Left lung (tissue), 10 donors: ENCODE data around the gene LHFPL2. TPM values are rescaled to one million over a fixed set of nuclear protein-coding genes. Genes with fewer than 3 reads are reported as not detected.

Experiments used
- ATAC-seq: fragments of 200-7000 bp; cut with Tn5 transposase; one replicate; pipeline ENCODE4 v1.9.1; 2020; ENCODE audit warnings: moderate library complexity
- DNase-seq, 4 donors: peaks; one replicate each; pipeline ENCODE4 v3.0.0-alpha.2; 2013 to 2020
- H3K27ac ChIP-seq, 2 donors: fragments of 200-600 bp; sonication (generic) in 1 of 2; one replicate each; pipeline versions ENCODE4 v1.5.0 to v1.8.0; 2020 to 2021
- H3K27me3 ChIP-seq, 2 donors: fragments of 200-600 bp; sonication (generic) in 1 of 2; one replicate each; pipeline versions ENCODE4 v1.5.0 to v1.8.0; 2020 to 2021
- H3K36me3 ChIP-seq, 2 donors: fragments of 200-600 bp; sonication (generic) in 1 of 2; one replicate each; pipeline versions ENCODE4 v1.5.0 to v1.8.0; 2020 to 2021
- H3K4me1 ChIP-seq, 2 donors: fragments of 200-600 bp; one replicate each; pipeline ENCODE4 v1.8.0; 2021
- H3K4me3 ChIP-seq, 2 donors: fragments of 200-600 bp; sonication (generic) in 1 of 2; one replicate each; pipeline versions ENCODE4 v1.5.0 to v1.8.0; 2020 to 2021; ENCODE audit warnings: mild to moderate bottlenecking in 1 of 2
- H3K9me3 ChIP-seq, 2 donors: fragments of 200-600 bp; sonication (generic) in 1 of 2; one replicate each; pipeline versions ENCODE4 v1.5.0 to v1.8.0; 2020 to 2021
- CTCF ChIP-seq, 2 donors: fragments of 200-600 bp; sonication (generic) in 1 of 2; IDR thresholded peaks; one replicate each; pipeline versions ENCODE4 v1.5.0 to v1.8.0; 2021; ENCODE audit warnings: antibody characterized with exemption in 2 of 2
- intact Hi-C, 2 donors: fragments of 100-400 bp; cut with DNase I; formaldehyde crosslinking; loops; one replicate each; pipeline versions ENCODE4 v1.11.2 to v1.14.2; 2022
- polyA plus RNA-seq, 6 donors: library from polyadenylated mRNA; unstranded; fragments of 120-200 nt; gene quantifications; one replicate each; pipeline ENCODE4 v1.2.1, GENCODE V29; 2013; ENCODE audit not compliant: insufficient read length in 6 of 6
- total RNA-seq, 2 donors: library from RNA; stranded (reverse); fragmentation: NEBNext Ultra II Directional; extraction: Animal tissue kit (Norgen Biotek cat#: 25700); gene quantifications; one replicate each; pipeline ENCODE4 v1.2.1, GENCODE V29; 2021
- donor health status: DM: no; HTN: yes; CAD: no.
- donor health status: DM: no; HTN: no; CAD: no.

LHFPL2 gene
- total and polyA plus RNA-seq, 8 donors: 39.6 to 89.9 (median 48.9) TPM

DNA sequence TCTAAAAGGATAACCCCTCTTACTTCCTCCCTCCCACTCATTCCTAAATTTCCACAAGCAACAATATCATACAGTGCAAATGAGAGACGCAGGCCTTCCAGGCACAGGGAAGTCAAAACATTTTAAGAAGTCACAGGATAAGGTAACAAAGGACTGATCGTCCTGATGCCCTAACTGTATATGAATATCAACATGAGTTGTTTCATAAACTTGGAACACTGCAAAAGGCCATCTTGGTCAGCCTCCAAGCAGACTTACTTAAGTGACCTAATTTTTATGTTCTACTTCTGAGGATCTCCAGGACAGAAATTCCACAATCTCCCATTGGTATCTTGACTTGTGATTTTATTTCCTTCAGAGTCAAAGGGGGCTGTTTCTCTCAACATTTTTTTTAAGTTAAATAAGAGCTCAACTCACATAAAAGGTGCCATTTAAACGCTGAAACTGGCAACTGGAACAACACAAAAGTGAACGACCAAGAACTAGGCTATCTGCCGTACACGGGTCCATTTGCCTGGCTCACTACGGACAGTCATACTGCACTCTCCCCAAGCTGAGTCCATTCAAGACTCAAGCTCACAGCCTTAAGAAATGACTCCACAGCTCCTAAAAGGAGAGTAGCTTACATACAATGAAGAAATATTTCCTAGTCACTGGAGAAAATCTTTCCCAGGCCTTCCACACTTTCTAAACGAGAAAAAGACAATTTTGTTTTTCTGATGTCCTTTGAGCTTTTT lies 71.3 kb downstream of the LHFPL2 start:
- H3K4me1 ChIP-seq: peaks cover 0 to 9% of the 10 kb centered on the region in 2 donors
- DNase-seq (peak in 1 of 4 donors; percentile 42), ATAC-seq (no peak)
- H3K27me3 ChIP-seq: no peaks in the 10 kb centered on the region
- no peaks in the 10 kb centered on the region for H3K36me3 ChIP-seq
- no peak overlapping the region for H3K4me3 ChIP-seq
- no peak for TF ChIP-seq CTCF (IDR thresholded peaks at IDR 0.05)
- intact Hi-C loops: no loop called here
- H3K27ac ChIP-seq: peak overlapping the region in 1 of 2 donors; percentile 10
- H3K9me3 ChIP-seq: no peaks in the 10 kb centered on the region

- H3K27me3 ChIP-seq: no peaks in the 10 kb centered on the region
- H3K4me1 ChIP-seq: peaks cover 0 to 9% of the 10 kb centered on the region in 2 donors
- H3K36me3 ChIP-seq: no peaks in the 10 kb centered on the region
- no peak for TF ChIP-seq CTCF (IDR thresholded peaks at IDR 0.05)
- H3K27ac ChIP-seq: no peak overlapping the region
- H3K4me3 ChIP-seq: no peak overlapping the region
- intact Hi-C loops: no loop called here
- no peaks in the 10 kb centered on the region for H3K9me3 ChIP-seq
- no peak for DNase-seq
- no peak for ATAC-seq
These were observed 72.2 kb downstream of the LHFPL2 start for GRCh38 chr5:78576376-78576775.

GRCh38 chr5:78574731-78575161 lies 73.8 kb downstream of the LHFPL2 start:
- H3K4me1 ChIP-seq: peaks cover 2 to 9% of the 10 kb centered on the region in 2 donors
- TF ChIP-seq CTCF (IDR thresholded peaks at IDR 0.05): no peak

GRCh38 chr5:78574131-78574673 lies 74.4 kb downstream of the LHFPL2 start:
- no peaks in the 10 kb centered on the region for H3K27me3 ChIP-seq
- peak; percentile 65 for ATAC-seq
- intact Hi-C loops: no loop called here
- H3K4me1 ChIP-seq: peaks cover 7 to 9% of the 10 kb centered on the region in 2 donors
- DNase-seq: peak in 1 of 4 donors; percentile 51
- no peak for TF ChIP-seq CTCF (IDR thresholded peaks at IDR 0.05)
- H3K36me3 ChIP-seq: no peaks in the 10 kb centered on the region
- no peak overlapping the region for H3K4me3 ChIP-seq
- no peaks in the 10 kb centered on the region for H3K9me3 ChIP-seq
- H3K27ac ChIP-seq: no peak overlapping the region

More at GRCh38 chr5:78574731-78575161, 73.8 kb downstream of the LHFPL2 start:
- intact Hi-C loops: no loop called here
- Histone ChIP-seq H3K4me3 (no peak overlapping the region), H3K36me3 (no peaks in the 10 kb centered on the region), H3K9me3 (no peaks in the 10 kb centered on the region), H3K27me3 (no peaks in the 10 kb centered on the region), H3K27ac (no peak overlapping the region)
- DNase-seq: no peak
- peak; percentile 31 for ATAC-seq

- no peaks in the 10 kb centered on the region for H3K9me3 ChIP-seq
- DNase-seq (no peak), ATAC-seq (no peak)
- H3K36me3 ChIP-seq: no peaks in the 10 kb centered on the region
- no peaks in the 10 kb centered on the region for H3K27me3 ChIP-seq
- peaks cover 7 to 15% of the 10 kb centered on the region in 2 donors for H3K4me1 ChIP-seq
- H3K27ac ChIP-seq: no peak overlapping the region
- TF ChIP-seq CTCF (IDR thresholded peaks at IDR 0.05): no peak
- intact Hi-C loops: no loop called here
- no peak overlapping the region for H3K4me3 ChIP-seq
These were observed 75.3 kb downstream of the LHFPL2 start for GRCh38 chr5:78573318-78573717.
